Endodermal cell (in vitro differentiated cells): ENCODE results near the gene RIOK1. TPM values are rescaled to one million over a fixed set of nuclear protein-coding genes. Genes with fewer than 3 reads are reported as not detected.

Experiments used
- DNase-seq: peaks from one replicate; pipeline ENCODE4 v3.0.0-alpha.2; 2017
- H3K27ac ChIP-seq: 2 replicates; pipeline ENCODE4 v1.5.1; 2013; ENCODE audit warnings: mild to moderate bottlenecking, low read depth, low read length, moderate library complexity
- H3K27me3 ChIP-seq: 2 replicates; pipeline ENCODE4 v1.6.1; 2013; ENCODE audit warnings: mild to moderate bottlenecking, low read length, moderate library complexity; ENCODE audit not compliant: insufficient read depth, control insufficient read depth, poor library complexity, severe bottlenecking
- H3K36me3 ChIP-seq: 2 replicates; pipeline ENCODE4 v1.7.0; 2013; ENCODE audit warnings: mild to moderate bottlenecking, low read length, moderate library complexity; ENCODE audit not compliant: control insufficient read depth, insufficient read depth
- H3K4me1 ChIP-seq: one replicate; pipeline ENCODE4 v1.7.0; 2013; ENCODE audit warnings: low read length; ENCODE audit not compliant: control insufficient read depth, insufficient read depth
- H3K4me3 ChIP-seq: 2 replicates; pipeline ENCODE4 v1.5.1; 2013; ENCODE audit warnings: mild to moderate bottlenecking, low read length, moderate library complexity
- H3K9ac ChIP-seq: 2 replicates; pipeline ENCODE4 v1.6.1; 2013; ENCODE audit warnings: mild to moderate bottlenecking, low read length, moderate library complexity; ENCODE audit not compliant: poor library complexity, severe bottlenecking; ENCODE audit errors: extremely low read depth
- H3K9me3 ChIP-seq: 2 replicates; pipeline ENCODE4 v1.6.1; 2013; ENCODE audit warnings: mild to moderate bottlenecking, low read length, moderate library complexity; ENCODE audit not compliant: control insufficient read depth
- H3K27ac Mint-ChIP-seq: 2 replicates; pipeline ENCODE4 v1.8.0; 2020; ENCODE audit warnings: mixed read lengths
- H3K27me3 Mint-ChIP-seq: 2 replicates; pipeline ENCODE4 v1.8.0; 2021; ENCODE audit warnings: mild to moderate bottlenecking, mixed read lengths; ENCODE audit not compliant: insufficient read depth
- H3K36me3 Mint-ChIP-seq: 2 replicates; pipeline ENCODE4 v1.8.0; 2020; ENCODE audit warnings: low read depth, mixed read lengths
- H3K4me1 Mint-ChIP-seq: 2 replicates; pipeline ENCODE4 v1.8.0; 2020; ENCODE audit warnings: mixed read lengths
- H3K4me3 Mint-ChIP-seq: 2 replicates; pipeline ENCODE4 v1.8.0; 2020; ENCODE audit warnings: mild to moderate bottlenecking, moderate library complexity, mixed read lengths
- H3K9me3 Mint-ChIP-seq: 2 replicates; pipeline ENCODE4 v1.8.0; 2020; ENCODE audit warnings: mild to moderate bottlenecking, mixed read lengths
- CTCF ChIP-seq: fragments of 200-600 bp; sonication (generic); conservative IDR thresholded peaks from 2 replicates; pipeline ENCODE4 v1.5.0; 2021; ENCODE audit warnings: antibody characterized with exemption, mild to moderate bottlenecking
- WGBS, 2 experiments: methylation state at CpG; one replicate each; pipeline versions ENCODE4 v1.1.5 to v1.1.7; 2013; ENCODE audit warnings: missing lambda C conversion rate in 2 of 2, mixed read lengths in 1 of 2; ENCODE audit not compliant: insufficient coverage in 1 of 2, insufficient read length in 1 of 2; 5-methylcytosine and 5-hydroxymethylcytosine counted together
- total RNA-seq, 2 donors: library from RNA; stranded (reverse); fragmentation: NEBNext Ultra II Directional in 1 of 2; extraction: Animal tissue kit (Norgen Biotek cat#: 25700) in 1 of 2; gene quantifications; 2 replicates in 1 of 2; 3 replicates in 1 of 2; pipeline ENCODE4 v1.2.1, GENCODE V29; 2021

RIOK1 gene
- total RNA-seq, 2 donors from 2014 or later: 17.7 to 20.3 TPM

DNA sequence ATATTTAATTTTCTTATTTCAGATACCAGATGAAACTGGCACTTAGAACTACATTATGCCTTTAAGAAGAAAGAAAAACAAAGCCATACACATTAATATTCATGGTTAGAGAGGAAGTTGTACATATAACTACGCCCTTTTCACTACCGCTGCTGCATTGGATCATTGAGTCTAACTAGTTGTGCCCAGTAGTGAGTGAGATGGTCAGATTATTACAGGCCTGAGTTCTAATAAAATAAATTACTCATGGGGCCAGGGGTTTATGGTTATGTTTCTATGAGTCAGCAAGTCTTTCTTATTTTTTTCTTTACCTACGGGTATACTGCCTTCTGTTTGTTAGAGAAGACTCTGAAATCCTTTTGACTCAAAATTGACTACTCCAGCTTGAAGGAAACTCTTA is 11.5 kb downstream of the RIOK1 start:
- no peak for TF ChIP-seq CTCF
- H3K4me3 Mint-ChIP-seq: no peak overlapping the region
- 95% methylated on average over 3 of the region's 3 CpGs; no CpG with 5 or more reads in 1 of the 2 experiments for WGBS, 2 experiments
- no peak for DNase-seq
- peaks cover 58% of the 10 kb centered on the region for H3K36me3 Mint-ChIP-seq
- peaks cover 85% of the 10 kb centered on the region for H3K36me3 ChIP-seq
- no peak overlapping the region for H3K4me3 ChIP-seq
- no peaks in the 10 kb centered on the region for H3K27me3 Mint-ChIP-seq
- no peak overlapping the region for H3K27ac Mint-ChIP-seq
- no peaks in the 10 kb centered on the region for H3K27me3 ChIP-seq
- no peaks in the 10 kb centered on the region for H3K4me1 Mint-ChIP-seq
- H3K4me1 ChIP-seq: no peaks in the 10 kb centered on the region
- no peak overlapping the region for H3K27ac ChIP-seq
- no peaks in the 10 kb centered on the region for H3K9me3 ChIP-seq
- no peaks in the 10 kb centered on the region for H3K9me3 Mint-ChIP-seq
- no peak overlapping the region for H3K9ac ChIP-seq

DNA sequence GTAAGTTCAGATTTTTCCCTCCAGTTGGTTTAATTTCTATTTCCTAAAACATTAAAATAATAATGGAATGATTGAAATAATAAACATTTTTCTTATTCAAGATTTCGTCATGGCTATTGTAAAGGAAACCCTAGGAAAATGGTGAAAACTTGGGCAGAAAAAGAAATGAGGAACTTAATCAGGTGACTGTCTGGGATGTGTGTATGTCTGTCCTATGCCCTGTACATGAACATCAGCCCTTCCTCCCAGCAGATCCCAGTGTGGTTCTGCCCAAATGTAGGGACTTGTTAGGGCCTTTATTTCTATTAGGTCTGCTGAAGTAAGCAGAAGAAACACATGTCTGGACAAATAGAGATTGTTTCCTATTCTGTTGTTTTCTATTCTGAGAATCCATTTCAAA is 13.1 kb downstream of the RIOK1 start:
- Mint-ChIP-seq H3K4me3 (no peak overlapping the region), H3K27ac (no peak overlapping the region), H3K4me1 (no peaks in the 10 kb centered on the region), H3K27me3 (no peaks in the 10 kb centered on the region), H3K36me3 (peaks cover 60% of the 10 kb centered on the region), H3K9me3 (no peaks in the 10 kb centered on the region)
- Histone ChIP-seq H3K9ac (no peak overlapping the region), H3K4me3 (no peak overlapping the region), H3K9me3 (no peaks in the 10 kb centered on the region), H3K27ac (no peak overlapping the region), H3K27me3 (no peaks in the 10 kb centered on the region), H3K4me1 (no peaks in the 10 kb centered on the region), H3K36me3 (peaks cover 91% of the 10 kb centered on the region)
- no peak for TF ChIP-seq CTCF
- WGBS, 2 experiments: 87 to 100% methylated on average over 1 of the region's 1 CpG
- no peak for DNase-seq

- 92 to 97% methylated on average over 4 to 5 of the region's 5 CpGs for WGBS, 2 experiments
- Histone ChIP-seq H3K9me3 (no peaks in the 10 kb centered on the region), H3K4me3 (no peak overlapping the region), H3K36me3 (peaks cover 86% of the 10 kb centered on the region), H3K27me3 (no peaks in the 10 kb centered on the region), H3K4me1 (no peaks in the 10 kb centered on the region), H3K9ac (no peak overlapping the region), H3K27ac (no peak overlapping the region)
- Mint-ChIP-seq H3K4me1 (no peaks in the 10 kb centered on the region), H3K36me3 (peaks cover 54% of the 10 kb centered on the region), H3K27me3 (no peaks in the 10 kb centered on the region), H3K9me3 (no peaks in the 10 kb centered on the region), H3K27ac (no peak overlapping the region), H3K4me3 (no peak overlapping the region)
- no peak for TF ChIP-seq CTCF
- DNase-seq: no peak
Observed at GRCh38 chr6:7404546-7404945, 14.9 kb downstream of the RIOK1 start.
